LNCAP (cell line): ENCODE results near the gene ARAP1.

Experiments
- TF ChIP-seq, protein P1 (sequence below): fragments of 450-650 bp; IDR thresholded peaks from 2 replicates; pipeline ENCODE4 v1.5.1; 2017; ENCODE audit warnings: mild to moderate bottlenecking

Gene ARAP1

DNA sequence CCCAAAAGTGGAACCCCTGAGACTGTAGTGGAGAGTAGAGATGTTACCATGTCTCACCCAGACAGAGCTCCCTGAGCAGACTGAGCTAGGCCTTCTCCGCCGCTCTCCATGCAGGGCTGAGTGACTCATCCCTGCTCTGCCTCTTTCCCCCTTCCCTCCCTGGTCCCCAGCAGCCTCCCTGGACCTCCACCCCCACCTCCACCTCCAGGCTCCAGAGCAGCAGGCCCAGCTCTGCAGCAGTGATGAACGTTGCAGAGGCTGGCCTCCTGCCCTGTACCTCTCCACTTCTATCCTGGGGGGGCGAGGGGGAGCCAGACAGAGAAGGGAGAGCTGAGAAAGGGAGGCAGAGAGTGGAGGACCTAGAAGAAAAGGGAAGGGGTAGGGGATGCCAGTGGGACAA, 19.3 kb upstream of the ARAP1 start:
- TF ChIP-seq, protein P1, sequence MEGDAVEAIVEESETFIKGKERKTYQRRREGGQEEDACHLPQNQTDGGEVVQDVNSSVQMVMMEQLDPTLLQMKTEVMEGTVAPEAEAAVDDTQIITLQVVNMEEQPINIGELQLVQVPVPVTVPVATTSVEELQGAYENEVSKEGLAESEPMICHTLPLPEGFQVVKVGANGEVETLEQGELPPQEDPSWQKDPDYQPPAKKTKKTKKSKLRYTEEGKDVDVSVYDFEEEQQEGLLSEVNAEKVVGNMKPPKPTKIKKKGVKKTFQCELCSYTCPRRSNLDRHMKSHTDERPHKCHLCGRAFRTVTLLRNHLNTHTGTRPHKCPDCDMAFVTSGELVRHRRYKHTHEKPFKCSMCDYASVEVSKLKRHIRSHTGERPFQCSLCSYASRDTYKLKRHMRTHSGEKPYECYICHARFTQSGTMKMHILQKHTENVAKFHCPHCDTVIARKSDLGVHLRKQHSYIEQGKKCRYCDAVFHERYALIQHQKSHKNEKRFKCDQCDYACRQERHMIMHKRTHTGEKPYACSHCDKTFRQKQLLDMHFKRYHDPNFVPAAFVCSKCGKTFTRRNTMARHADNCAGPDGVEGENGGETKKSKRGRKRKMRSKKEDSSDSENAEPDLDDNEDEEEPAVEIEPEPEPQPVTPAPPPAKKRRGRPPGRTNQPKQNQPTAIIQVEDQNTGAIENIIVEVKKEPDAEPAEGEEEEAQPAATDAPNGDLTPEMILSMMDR, result no peak

DNA sequence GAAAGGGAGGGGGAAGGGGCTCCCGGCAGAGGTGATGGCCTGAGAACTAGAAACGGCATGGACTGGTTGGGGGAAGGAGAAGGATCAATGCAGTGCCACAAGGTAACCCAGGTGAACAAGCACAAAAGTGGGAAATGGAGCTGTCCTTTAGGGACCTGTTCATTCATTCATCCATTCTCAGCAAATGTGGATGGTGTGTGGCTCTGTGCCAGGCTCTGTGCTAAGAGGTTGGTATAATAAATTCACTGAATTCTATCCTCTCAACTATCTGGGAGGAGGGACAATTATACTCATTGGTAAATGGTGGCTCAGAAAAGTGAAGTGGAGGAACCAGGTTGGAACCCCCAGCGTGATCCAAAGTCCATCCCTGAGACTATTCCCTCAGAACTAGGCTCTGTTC, 18.6 kb upstream of the ARAP1 start:
- TF ChIP-seq, protein P1, result no peak

DNA sequence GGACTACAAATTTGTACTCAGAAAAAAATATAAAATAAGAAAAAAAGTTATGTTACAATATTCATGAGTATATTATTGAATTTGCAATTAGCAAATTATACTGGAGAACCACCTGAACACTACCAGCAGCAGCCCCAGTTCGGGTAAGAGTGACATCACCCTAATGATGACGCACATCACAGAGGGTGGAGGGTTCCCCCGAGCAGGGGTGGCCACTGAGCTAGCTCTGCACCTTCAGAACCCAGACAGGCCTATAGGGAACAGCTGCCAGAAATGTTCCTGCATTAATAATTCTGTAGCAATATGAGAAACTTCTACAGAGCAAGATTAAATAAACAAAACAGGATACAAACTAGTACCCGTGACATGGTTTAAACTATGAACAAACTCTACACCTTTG, 17.5 kb upstream of the ARAP1 start:
- TF ChIP-seq, protein P1, result no peak

DNA sequence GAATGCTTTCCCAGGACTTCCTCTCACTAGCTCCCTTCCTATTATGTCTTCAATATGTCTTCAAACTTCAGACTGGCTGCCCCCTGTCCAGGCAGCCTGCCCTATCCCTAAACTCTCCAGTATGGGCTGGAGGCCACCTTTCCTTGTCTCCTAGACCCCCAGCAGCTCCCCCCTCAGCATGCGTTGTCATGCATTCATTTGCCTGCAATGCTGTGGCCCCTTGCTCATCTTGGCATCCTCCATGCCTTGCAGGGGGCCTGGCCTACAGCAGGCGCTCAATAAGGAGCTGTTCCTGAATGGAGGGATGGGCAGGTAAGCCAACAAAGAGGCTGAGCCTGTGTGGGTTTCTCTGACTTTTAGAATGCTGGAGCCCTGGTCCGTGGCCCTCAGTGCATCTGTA, 16.4 kb upstream of the ARAP1 start:
- TF ChIP-seq, protein P1, result no peak

DNA sequence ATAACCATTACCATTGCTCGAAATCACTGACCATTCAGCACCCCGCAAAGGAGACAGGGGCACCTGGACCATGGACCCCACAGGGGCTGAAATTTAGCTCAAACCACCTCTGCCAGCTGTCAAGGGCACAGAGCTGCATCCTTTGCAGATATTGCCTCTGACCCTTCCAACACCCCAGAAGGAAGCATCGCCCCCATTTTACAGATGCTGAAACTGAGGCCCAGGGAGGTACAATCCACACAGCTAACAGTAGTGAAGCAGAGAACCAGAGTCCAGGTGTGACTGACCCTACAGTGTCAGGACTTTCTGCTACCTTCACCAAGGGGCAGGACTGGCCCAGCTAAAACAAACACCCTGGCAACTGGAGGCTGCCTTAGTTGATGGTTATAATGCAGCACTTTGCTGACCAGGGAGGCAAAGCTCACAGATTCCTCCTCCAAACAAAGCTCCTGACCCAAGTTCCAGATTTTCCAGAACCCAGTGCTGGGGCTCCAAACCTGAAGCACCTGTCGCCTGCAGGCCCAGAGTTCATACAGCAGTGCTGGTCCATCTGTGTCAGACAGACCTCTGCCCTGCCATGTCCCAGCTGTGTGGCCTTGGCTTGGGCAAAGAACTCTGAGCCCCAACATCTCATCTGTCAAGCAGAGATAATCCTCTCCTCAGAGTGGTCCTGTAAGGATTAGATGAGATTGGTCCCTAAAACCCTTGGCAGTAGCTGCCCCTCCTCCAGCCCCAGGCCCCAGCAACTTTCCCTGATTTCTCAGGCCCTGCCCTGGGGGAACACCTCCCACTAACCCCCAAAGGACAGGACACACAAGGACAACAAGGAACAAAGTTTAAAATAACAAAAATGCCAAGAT, 15.2 kb upstream of the ARAP1 start:
- TF ChIP-seq, protein P1, result no peak

DNA sequence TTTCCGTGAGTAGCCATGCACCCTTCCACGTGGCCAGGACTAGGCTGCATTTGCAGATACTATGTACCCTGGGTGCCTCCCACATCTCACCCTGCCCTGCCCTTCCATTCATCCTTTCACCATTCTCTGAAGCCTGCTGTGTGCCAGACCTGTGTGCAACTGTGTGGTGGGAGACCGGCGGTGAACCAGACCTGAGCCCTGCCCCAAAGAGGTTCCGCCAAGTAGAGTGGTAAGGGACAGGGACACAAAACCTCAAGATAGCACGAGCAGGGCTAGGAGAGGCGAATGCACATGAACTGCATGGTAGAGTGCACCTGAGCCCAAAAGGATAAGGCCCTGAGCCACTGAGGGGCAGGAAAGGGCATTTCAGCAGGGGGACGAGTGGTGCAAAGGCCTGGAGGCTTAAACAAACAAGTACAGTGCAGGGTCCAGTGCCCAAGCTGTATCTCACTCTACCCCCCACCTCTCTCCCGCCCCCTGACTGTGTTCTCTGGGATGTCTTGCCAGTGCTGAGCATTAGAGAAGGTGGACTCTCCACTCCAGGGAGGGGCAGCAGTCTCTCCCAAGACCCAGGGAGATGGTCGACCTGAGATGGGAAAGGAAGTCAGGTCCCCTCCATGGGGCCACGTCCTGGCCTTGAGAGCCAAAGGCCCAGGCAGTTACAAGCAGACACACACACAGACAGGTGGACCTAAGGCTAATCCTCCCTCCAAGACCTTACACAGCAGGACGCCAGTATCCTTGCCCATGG, 14.1 kb upstream of the ARAP1 start:
- TF ChIP-seq, protein P1, result no peak

DNA sequence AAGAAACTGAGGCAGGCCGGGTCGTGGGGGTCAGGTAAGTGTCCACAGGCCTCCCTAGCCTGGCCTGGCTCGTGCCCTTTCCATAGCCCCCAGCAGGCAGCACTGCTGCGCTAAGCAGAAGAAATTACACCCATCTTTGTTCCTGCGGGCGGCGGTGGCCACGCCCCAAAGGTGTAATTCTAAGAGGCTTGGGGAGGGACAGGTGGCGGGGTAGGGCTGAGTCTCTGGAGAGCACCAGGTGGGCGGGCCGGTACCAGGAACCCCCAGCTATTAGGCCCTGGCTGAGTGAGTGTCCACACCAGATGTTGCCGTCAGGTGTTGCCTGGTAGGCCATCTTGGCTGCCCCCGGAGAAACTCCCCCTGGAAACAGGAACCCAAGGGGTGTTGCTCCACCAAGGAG, 12.3 kb upstream of the ARAP1 start:
- TF ChIP-seq, protein P1, result no peak
